ENCODE measurements around the gene MAST4. TPM values are rescaled to one million over a fixed set of nuclear protein-coding genes. Genes with fewer than 3 reads are reported as not detected.

MAST4 gene
- total RNA-seq, 1 experiment from 2014 or later: 26.5 TPM

GRCh38 chr5:66889524-66889923, 293.3 kb downstream of the MAST4 start:
- TF ChIP-seq CTCF (IDR thresholded peaks at IDR 0.05; ENCODE audit: unreplicated experiment): no peak
- Mint-ChIP-seq H3K36me3 (ENCODE audit: insufficient read depth, unreplicated experiment) (no peaks in the 10 kb centered on the region), H3K4me1 (ENCODE audit: insufficient read depth, unreplicated experiment) (peaks cover 32% of the 10 kb centered on the region), H3K9me3 (ENCODE audit: unreplicated experiment) (no peaks in the 10 kb centered on the region), H3K27me3 (ENCODE audit: insufficient read depth, unreplicated experiment) (no peaks in the 10 kb centered on the region), H3K4me3 (ENCODE audit: unreplicated experiment) (no peak overlapping the region), H3K27ac (ENCODE audit: low read depth, unreplicated experiment) (no peak overlapping the region)
- intact Hi-C loops (cut with micrococcal nuclease): no loop called here
- no TSS peak for BruUV-seq (replicated peaks)
- CTCF ChIA-PET: interaction anchor here (0.5 to 2.5 kb wide), 7 partner anchors 9 to 259 kb away, joined by 3 to 11 read pairs (median 4); no protein-coding TSS in a partner anchor
- POLR2A ChIA-PET: interaction anchor here (0.7 to 3.6 kb wide), 6 partner anchors 9 to 126 kb away, joined by 3 to 32 read pairs (median 18); no protein-coding TSS in a partner anchor
- no peak for DNase-seq (ENCODE audit: unreplicated experiment)

GRCh38 chr5:66891184-66891925, 295.2 kb downstream of the MAST4 start:
- Mint-ChIP-seq H3K27ac (ENCODE audit: low read depth, unreplicated experiment) (peak overlapping the region; percentile 100), H3K27me3 (ENCODE audit: insufficient read depth, unreplicated experiment) (no peaks in the 10 kb centered on the region), H3K9me3 (ENCODE audit: unreplicated experiment) (no peaks in the 10 kb centered on the region), H3K4me3 (ENCODE audit: unreplicated experiment) (peak overlapping the region; percentile 32), H3K36me3 (ENCODE audit: insufficient read depth, unreplicated experiment) (no peaks in the 10 kb centered on the region), H3K4me1 (ENCODE audit: insufficient read depth, unreplicated experiment) (peaks cover 42% of the 10 kb centered on the region)
- TSS peak; percentile 78 for BruUV-seq (replicated peaks)
- peak; percentile 95 for DNase-seq (ENCODE audit: unreplicated experiment)
- CTCF ChIA-PET: interaction anchor here (0.6 to 2.5 kb wide), 4 partner anchors 24 to 77 kb away, joined by 3 to 11 read pairs (median 4); no protein-coding TSS in a partner anchor
- intact Hi-C loops (cut with micrococcal nuclease): no loop called here
- POLR2A ChIA-PET: interaction anchor here (0.5 to 3.6 kb wide), 24 partner anchors 9 to 220 kb away, joined by 3 to 32 read pairs (median 6); no protein-coding TSS in a partner anchor
- no peak for TF ChIP-seq CTCF (IDR thresholded peaks at IDR 0.05; ENCODE audit: unreplicated experiment)

GRCh38 chr5:66892716-66893115, 296.5 kb downstream of the MAST4 start:
- no peak overlapping the region for H3K4me3 Mint-ChIP-seq (ENCODE audit: unreplicated experiment)
- peak overlapping the region; percentile 100 for H3K27ac Mint-ChIP-seq (ENCODE audit: low read depth, unreplicated experiment)
- no peaks in the 10 kb centered on the region for H3K36me3 Mint-ChIP-seq (ENCODE audit: insufficient read depth, unreplicated experiment)
- ChIA-PET CTCF (no interaction called here), POLR2A (interaction anchor here (0.6 to 3.9 kb wide), 11 partner anchors 9 to 269 kb away, joined by 3 to 22 read pairs (median 7); no protein-coding TSS in a partner anchor)
- peaks cover 42% of the 10 kb centered on the region for H3K4me1 Mint-ChIP-seq (ENCODE audit: insufficient read depth, unreplicated experiment)
- DNase-seq (ENCODE audit: unreplicated experiment): no peak
- no peak for TF ChIP-seq CTCF (IDR thresholded peaks at IDR 0.05; ENCODE audit: unreplicated experiment)
- H3K27me3 Mint-ChIP-seq (ENCODE audit: insufficient read depth, unreplicated experiment): no peaks in the 10 kb centered on the region
- H3K9me3 Mint-ChIP-seq (ENCODE audit: unreplicated experiment): no peaks in the 10 kb centered on the region
- BruUV-seq (replicated peaks): no TSS peak
- intact Hi-C loops (cut with micrococcal nuclease): no loop called here

- BruUV-seq (replicated peaks): no TSS peak
- intact Hi-C loops (cut with micrococcal nuclease): no loop called here
- CTCF ChIA-PET: interaction anchor here (0.7 to 1.4 kb wide), 2 partner anchors 10 to 52 kb away, joined by 3 read pairs; no protein-coding TSS in a partner anchor
- TF ChIP-seq CTCF (IDR thresholded peaks at IDR 0.05; ENCODE audit: unreplicated experiment): no peak
- Mint-ChIP-seq H3K4me1 (ENCODE audit: insufficient read depth, unreplicated experiment) (peaks cover 42% of the 10 kb centered on the region), H3K27ac (ENCODE audit: low read depth, unreplicated experiment) (peak overlapping the region; percentile 47), H3K4me3 (ENCODE audit: unreplicated experiment) (no peak overlapping the region), H3K9me3 (ENCODE audit: unreplicated experiment) (no peaks in the 10 kb centered on the region), H3K36me3 (ENCODE audit: insufficient read depth, unreplicated experiment) (no peaks in the 10 kb centered on the region), H3K27me3 (ENCODE audit: insufficient read depth, unreplicated experiment) (no peaks in the 10 kb centered on the region)
- no peak for DNase-seq (ENCODE audit: unreplicated experiment)
- POLR2A ChIA-PET: interaction anchor here (0.9 to 3.9 kb wide), 10 partner anchors 11 to 116 kb away, joined by 3 to 21 read pairs (median 4); no protein-coding TSS in a partner anchor
Observed at GRCh38 chr5:66894480-66895240, 298.5 kb downstream of the MAST4 start.
